ENCODE measurements around the gene FAM187B. TPM values are rescaled to one million over a fixed set of nuclear protein-coding genes. Genes with fewer than 3 reads are reported as not detected.
A peak's percentile ranks its signal among the peaks of the same experiment; 100 is the strongest.

The FAM187B gene
- total RNA-seq, 6 experiments from 2014 or later: not detected

DNA sequence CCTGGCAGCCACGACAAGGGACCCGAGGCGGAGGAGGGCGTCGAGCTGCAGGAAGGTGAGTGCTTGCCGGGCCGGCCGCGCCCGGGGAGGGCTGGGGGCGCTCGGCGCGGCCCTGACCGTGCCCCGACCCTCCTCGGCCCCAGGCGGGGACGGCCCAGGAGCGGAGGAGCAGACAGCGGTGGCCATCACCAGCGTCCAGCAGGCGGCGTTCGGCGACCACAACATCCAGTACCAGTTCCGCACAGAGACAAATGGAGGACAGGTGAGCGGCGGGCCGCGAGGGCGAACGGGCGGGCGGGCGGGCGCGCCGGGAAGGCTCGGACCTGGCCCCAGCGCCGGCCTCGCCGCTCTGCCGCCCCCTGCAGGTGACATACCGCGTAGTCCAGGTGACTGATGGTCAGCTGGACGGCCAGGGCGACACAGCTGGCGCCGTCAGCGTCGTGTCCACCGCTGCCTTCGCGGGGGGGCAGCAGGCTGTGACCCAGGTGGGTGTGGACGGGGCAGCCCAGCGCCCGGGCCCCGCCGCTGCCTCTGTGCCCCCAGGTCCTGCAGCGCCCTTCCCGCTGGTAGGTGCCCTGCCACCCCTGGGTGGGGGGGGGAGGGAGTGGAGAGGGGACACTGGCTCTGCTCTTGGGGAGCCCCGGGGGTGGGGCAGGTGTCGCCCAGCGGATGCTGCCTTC lies 41.0 kb upstream of the FAM187B start:
- ATAC-seq (peak; percentile 45 to 66 (median 60)), DNase-seq (peak; percentile 93)
- Histone ChIP-seq H3K4me1 (peaks cover 0 to 35% (median 15%) of the 10 kb centered on the region in 4 donors), H3K4me3 (peak overlapping the region; percentile 64 to 79 (median 73)), H3K27me3 (no peaks in the 10 kb centered on the region), H3K36me3 (peaks cover 0 to 10% (median 7%) of the 10 kb centered on the region in 4 donors), H3K27ac (peak overlapping the region; percentile 82 to 92 (median 84)), H3K9me3 (no peaks in the 10 kb centered on the region)
- intact Hi-C loops (cut with DNase I): no loop called here
- TF ChIP-seq, protein P1, sequence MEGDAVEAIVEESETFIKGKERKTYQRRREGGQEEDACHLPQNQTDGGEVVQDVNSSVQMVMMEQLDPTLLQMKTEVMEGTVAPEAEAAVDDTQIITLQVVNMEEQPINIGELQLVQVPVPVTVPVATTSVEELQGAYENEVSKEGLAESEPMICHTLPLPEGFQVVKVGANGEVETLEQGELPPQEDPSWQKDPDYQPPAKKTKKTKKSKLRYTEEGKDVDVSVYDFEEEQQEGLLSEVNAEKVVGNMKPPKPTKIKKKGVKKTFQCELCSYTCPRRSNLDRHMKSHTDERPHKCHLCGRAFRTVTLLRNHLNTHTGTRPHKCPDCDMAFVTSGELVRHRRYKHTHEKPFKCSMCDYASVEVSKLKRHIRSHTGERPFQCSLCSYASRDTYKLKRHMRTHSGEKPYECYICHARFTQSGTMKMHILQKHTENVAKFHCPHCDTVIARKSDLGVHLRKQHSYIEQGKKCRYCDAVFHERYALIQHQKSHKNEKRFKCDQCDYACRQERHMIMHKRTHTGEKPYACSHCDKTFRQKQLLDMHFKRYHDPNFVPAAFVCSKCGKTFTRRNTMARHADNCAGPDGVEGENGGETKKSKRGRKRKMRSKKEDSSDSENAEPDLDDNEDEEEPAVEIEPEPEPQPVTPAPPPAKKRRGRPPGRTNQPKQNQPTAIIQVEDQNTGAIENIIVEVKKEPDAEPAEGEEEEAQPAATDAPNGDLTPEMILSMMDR (IDR thresholded peaks at IDR 0.05): peak; percentile 50 to 98 (median 94)
- TF ChIP-seq POLR2A (IDR thresholded peaks at IDR 0.05): no peak
- 3% methylated on average over 12 of the region's 66 CpGs for WGBS (ENCODE audit: insufficient coverage, low coverage, low lambda C conversion rate, missing lambda C conversion rate)

- Histone ChIP-seq H3K36me3 (peaks cover 0 to 10% (median 5%) of the 10 kb centered on the region in 4 donors), H3K9me3 (no peaks in the 10 kb centered on the region), H3K4me3 (peak within 1 kb of the TSS; percentile 73 to 86 (median 79)), H3K4me1 (peaks cover 0 to 36% (median 15%) of the 10 kb centered on the region in 4 donors), H3K27ac (peak within 1 kb of the TSS; percentile 82 to 92 (median 92)), H3K27me3 (no peaks in the 10 kb centered on the region)
- TF ChIP-seq, protein P1 (IDR thresholded peaks at IDR 0.05): no peak
- TF ChIP-seq POLR2A (IDR thresholded peaks at IDR 0.05): no peak
- 0% methylated on average over 19 of the region's 126 CpGs for WGBS (ENCODE audit: insufficient coverage, low coverage, low lambda C conversion rate, missing lambda C conversion rate)
- intact Hi-C loops (cut with DNase I): no loop called here
- ATAC-seq: peak in 2 of 4 donors; percentile 15 to 24
- peak; percentile 83 to 89 (median 89) for DNase-seq
Observed at GRCh38 chr19:35268536-35269437, 40.2 kb upstream of the FAM187B start, which contains the start of gene USF2. TSS of gene USF2 (plus strand) at chr19:35268962. CDS start at chr19:35269102, 140 bp downstream.

- peaks cover 0 to 10% (median 4%) of the 10 kb centered on the region in 4 donors for H3K36me3 ChIP-seq
- H3K9me3 ChIP-seq: no peaks in the 10 kb centered on the region
- DNase-seq (peak; percentile 83 to 84 (median 83)), ATAC-seq (peak; percentile 34 to 62 (median 50))
- 0% methylated on average over 7 of the region's 100 CpGs for WGBS (ENCODE audit: insufficient coverage, low coverage, low lambda C conversion rate, missing lambda C conversion rate)
- H3K27me3 ChIP-seq: no peaks in the 10 kb centered on the region
- intact Hi-C loops (cut with DNase I): no loop called here
- H3K4me1 ChIP-seq: peaks cover 0 to 36% (median 15%) of the 10 kb centered on the region in 4 donors
- H3K4me3 ChIP-seq: peak overlapping the region; percentile 73 to 86 (median 79)
- H3K27ac ChIP-seq: peak overlapping the region; percentile 79 to 92 (median 92)
- TF ChIP-seq, protein P1 (IDR thresholded peaks at IDR 0.05): no peak
- TF ChIP-seq POLR2A (IDR thresholded peaks at IDR 0.05): peak; percentile 71
Observed at GRCh38 chr19:35267818-35268535, 39.4 kb upstream of the FAM187B start.

DNA sequence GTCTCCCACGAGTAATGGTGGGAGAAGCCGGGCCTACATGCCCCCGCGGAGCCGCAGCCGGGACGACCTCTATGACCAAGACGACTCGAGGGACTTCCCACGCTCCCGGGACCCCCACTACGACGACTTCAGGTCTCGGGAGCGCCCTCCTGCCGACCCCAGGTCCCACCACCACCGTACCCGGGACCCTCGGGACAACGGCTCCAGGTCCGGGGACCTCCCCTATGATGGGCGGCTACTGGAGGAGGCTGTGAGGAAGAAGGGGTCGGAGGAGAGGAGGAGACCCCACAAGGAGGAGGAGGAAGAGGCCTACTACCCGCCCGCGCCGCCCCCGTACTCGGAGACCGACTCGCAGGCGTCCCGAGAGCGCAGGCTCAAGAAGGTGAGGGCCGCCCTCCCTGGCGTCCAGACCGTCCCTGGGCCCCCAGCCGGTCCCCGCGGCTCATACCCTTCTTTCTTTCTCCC lies 38.8 kb upstream of the FAM187B start:
- intact Hi-C loops (cut with DNase I): no loop called here
- H3K4me1 ChIP-seq: peaks cover 0 to 36% (median 15%) of the 10 kb centered on the region in 4 donors
- ATAC-seq (peak; percentile 15 to 27 (median 19)), DNase-seq (peak; percentile 60 to 77 (median 71))
- WGBS (ENCODE audit: insufficient coverage, low coverage, low lambda C conversion rate, missing lambda C conversion rate): 2% methylated on average over 7 of the region's 40 CpGs
- no peaks in the 10 kb centered on the region for H3K27me3 ChIP-seq
- peak overlapping the region; percentile 79 to 92 (median 92) for H3K27ac ChIP-seq
- peak overlapping the region; percentile 73 to 86 (median 79) for H3K4me3 ChIP-seq
- H3K9me3 ChIP-seq: no peaks in the 10 kb centered on the region
- TF ChIP-seq, protein P1 (IDR thresholded peaks at IDR 0.05): no peak
- TF ChIP-seq POLR2A (IDR thresholded peaks at IDR 0.05): no peak
- peaks cover 0 to 10% (median 7%) of the 10 kb centered on the region in 4 donors for H3K36me3 ChIP-seq

Data from right lobe of liver (tissue), 6 donors.